ENCODE measurements around the gene DPH5.

- TF ChIP-seq, protein P1, sequence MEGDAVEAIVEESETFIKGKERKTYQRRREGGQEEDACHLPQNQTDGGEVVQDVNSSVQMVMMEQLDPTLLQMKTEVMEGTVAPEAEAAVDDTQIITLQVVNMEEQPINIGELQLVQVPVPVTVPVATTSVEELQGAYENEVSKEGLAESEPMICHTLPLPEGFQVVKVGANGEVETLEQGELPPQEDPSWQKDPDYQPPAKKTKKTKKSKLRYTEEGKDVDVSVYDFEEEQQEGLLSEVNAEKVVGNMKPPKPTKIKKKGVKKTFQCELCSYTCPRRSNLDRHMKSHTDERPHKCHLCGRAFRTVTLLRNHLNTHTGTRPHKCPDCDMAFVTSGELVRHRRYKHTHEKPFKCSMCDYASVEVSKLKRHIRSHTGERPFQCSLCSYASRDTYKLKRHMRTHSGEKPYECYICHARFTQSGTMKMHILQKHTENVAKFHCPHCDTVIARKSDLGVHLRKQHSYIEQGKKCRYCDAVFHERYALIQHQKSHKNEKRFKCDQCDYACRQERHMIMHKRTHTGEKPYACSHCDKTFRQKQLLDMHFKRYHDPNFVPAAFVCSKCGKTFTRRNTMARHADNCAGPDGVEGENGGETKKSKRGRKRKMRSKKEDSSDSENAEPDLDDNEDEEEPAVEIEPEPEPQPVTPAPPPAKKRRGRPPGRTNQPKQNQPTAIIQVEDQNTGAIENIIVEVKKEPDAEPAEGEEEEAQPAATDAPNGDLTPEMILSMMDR (IDR thresholded peaks at IDR 0.05): no peak
- no peak for TF ChIP-seq EZH2 (IDR thresholded peaks at IDR 0.05; ENCODE audit: borderline replicate concordance, insufficient read depth, low read depth, low read length, poor library complexity, severe bottlenecking)
Observed at GRCh38 chr1:100959502-100960060, 66.0 kb downstream of the DPH5 start.
